Calu3 (cell line): Measurements from ENCODE around the gene IFITM10. TPM values are rescaled to one million over a fixed set of nuclear protein-coding genes. Genes with fewer than 3 reads are reported as not detected.

Source experiments
- BruUV-seq: library from RNA; stranded (reverse); fragments of 400-500 nt; replicated peaks from 2 replicates; lab custom pipeline; 2021; lab: Mats Ljungman, UMichigan
- CTCF ChIA-PET: fragments of 300-600 bp; sonication (Branson Sonifier 250); formaldehyde crosslinking; loops from one replicate; lab custom pipeline; 2022; ENCODE audit warnings: antibody characterized with exemption; lab: Charles Lee
- DNase-seq: peaks from one replicate; pipeline ENCODE4 v3.0.0; 2022
- H3K27ac Mint-ChIP-seq: one replicate; pipeline ENCODE4 v1.8.0; 2022; ENCODE audit warnings: mixed read lengths; ENCODE audit not compliant: unreplicated experiment
- H3K27me3 Mint-ChIP-seq: one replicate; pipeline ENCODE4 v1.8.0; 2022; ENCODE audit warnings: mixed read lengths; ENCODE audit not compliant: unreplicated experiment
- H3K36me3 Mint-ChIP-seq: one replicate; pipeline ENCODE4 v1.8.0; 2022; ENCODE audit warnings: mild to moderate bottlenecking, moderate library complexity, mixed read lengths; ENCODE audit not compliant: insufficient read depth, unreplicated experiment
- H3K4me1 Mint-ChIP-seq: one replicate; pipeline ENCODE4 v1.8.0; 2022; ENCODE audit warnings: mild to moderate bottlenecking, low read depth, mixed read lengths; ENCODE audit not compliant: unreplicated experiment
- H3K4me3 Mint-ChIP-seq: one replicate; pipeline ENCODE4 v1.8.0; 2022; ENCODE audit warnings: mild to moderate bottlenecking, low read depth, moderate library complexity, mixed read lengths; ENCODE audit not compliant: unreplicated experiment
- H3K9me3 Mint-ChIP-seq: one replicate; pipeline ENCODE4 v1.8.0; 2022; ENCODE audit warnings: low read depth, mixed read lengths; ENCODE audit not compliant: unreplicated experiment
- intact Hi-C: fragments of 100-400 bp; cut with micrococcal nuclease; formaldehyde crosslinking; loops from one replicate; pipeline ENCODE4 v1.10.0; 2022; ENCODE audit not compliant: unreplicated experiment
- total RNA-seq: library from RNA; stranded (reverse); gene quantifications from 2 replicates; pipeline ENCODE4 v1.2.3, GENCODE V29; 2022
- TF ChIP-seq, protein P1 (sequence below): fragments of 200-600 bp; IDR thresholded peaks from one replicate; pipeline ENCODE4 v1.8.0; 2022; ENCODE audit warnings: antibody characterized with exemption; ENCODE audit not compliant: unreplicated experiment

IFITM10 gene
- total RNA-seq, 1 experiment from 2014 or later, result 3.3 TPM

DNA sequence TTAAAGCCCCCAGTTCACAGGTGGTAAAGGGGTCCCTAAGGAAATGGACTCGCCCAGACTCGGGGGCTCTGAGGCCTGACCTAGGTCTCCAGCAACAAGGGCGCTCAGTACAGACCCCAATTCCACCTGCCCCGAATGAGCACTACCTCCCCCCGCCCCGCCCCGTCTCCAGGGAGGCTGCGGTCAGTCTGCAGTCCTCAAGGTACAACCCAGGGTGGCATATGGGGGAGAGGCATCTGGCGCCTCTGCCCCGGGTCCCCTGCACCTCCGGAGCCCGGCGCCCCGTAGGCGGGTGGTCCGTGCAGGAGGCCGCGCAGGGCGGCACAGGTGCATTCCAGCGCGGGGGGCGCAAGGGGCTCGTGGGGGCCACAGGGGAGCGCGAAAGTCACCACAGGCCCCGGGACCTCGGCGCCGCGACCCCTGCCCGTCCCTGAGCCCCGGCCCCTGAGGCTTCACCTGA lies 13.0 kb upstream of the IFITM10 start:
- CTCF ChIA-PET, result interaction anchor here (1.7 kb wide), 1 partner anchor 71 kb away, joined by 8 read pairs; the partner anchor contains the start of gene SYT8
- TSS peak; percentile 84 for BruUV-seq
- TF ChIP-seq, protein P1, sequence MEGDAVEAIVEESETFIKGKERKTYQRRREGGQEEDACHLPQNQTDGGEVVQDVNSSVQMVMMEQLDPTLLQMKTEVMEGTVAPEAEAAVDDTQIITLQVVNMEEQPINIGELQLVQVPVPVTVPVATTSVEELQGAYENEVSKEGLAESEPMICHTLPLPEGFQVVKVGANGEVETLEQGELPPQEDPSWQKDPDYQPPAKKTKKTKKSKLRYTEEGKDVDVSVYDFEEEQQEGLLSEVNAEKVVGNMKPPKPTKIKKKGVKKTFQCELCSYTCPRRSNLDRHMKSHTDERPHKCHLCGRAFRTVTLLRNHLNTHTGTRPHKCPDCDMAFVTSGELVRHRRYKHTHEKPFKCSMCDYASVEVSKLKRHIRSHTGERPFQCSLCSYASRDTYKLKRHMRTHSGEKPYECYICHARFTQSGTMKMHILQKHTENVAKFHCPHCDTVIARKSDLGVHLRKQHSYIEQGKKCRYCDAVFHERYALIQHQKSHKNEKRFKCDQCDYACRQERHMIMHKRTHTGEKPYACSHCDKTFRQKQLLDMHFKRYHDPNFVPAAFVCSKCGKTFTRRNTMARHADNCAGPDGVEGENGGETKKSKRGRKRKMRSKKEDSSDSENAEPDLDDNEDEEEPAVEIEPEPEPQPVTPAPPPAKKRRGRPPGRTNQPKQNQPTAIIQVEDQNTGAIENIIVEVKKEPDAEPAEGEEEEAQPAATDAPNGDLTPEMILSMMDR, result no peak
- Mint-ChIP-seq H3K9me3 (no peaks in the 10 kb centered on the region), H3K36me3 (peaks cover 51% of the 10 kb centered on the region), H3K27me3 (no peaks in the 10 kb centered on the region), H3K4me3 (peak overlapping the region; percentile 74), H3K27ac (no peak overlapping the region), H3K4me1 (peaks cover 18% of the 10 kb centered on the region)
- intact Hi-C loops, result loop anchor here (5.0 kb wide), 1 partner anchor 69 kb away; the partner anchor contains the start of gene SYT8
- no peak for DNase-seq

- intact Hi-C loops, result loop anchor here (5.0 kb wide), 1 partner anchor 70 kb away; the partner anchor contains the start of gene SYT8
- CTCF ChIA-PET, result interaction anchor here (0.6 to 1.7 kb wide), 12 partner anchors 9 to 120 kb away, joined by 3 to 8 read pairs (median 4); partner anchors contain the start of gene SYT8
- H3K36me3 Mint-ChIP-seq, result peaks cover 49% of the 10 kb centered on the region
- TF ChIP-seq, protein P1, result no peak
- peak overlapping the region; percentile 88 for H3K27ac Mint-ChIP-seq
- no peaks in the 10 kb centered on the region for H3K9me3 Mint-ChIP-seq
- peaks cover 18% of the 10 kb centered on the region for H3K4me1 Mint-ChIP-seq
- TSS peak; percentile 91 for BruUV-seq
- peak overlapping the region; percentile 74 for H3K4me3 Mint-ChIP-seq
- no peaks in the 10 kb centered on the region for H3K27me3 Mint-ChIP-seq
- DNase-seq, result peak; percentile 87
Observed at GRCh38 chr11:1762537-1763302, 12.3 kb upstream of the IFITM10 start.

DNA sequence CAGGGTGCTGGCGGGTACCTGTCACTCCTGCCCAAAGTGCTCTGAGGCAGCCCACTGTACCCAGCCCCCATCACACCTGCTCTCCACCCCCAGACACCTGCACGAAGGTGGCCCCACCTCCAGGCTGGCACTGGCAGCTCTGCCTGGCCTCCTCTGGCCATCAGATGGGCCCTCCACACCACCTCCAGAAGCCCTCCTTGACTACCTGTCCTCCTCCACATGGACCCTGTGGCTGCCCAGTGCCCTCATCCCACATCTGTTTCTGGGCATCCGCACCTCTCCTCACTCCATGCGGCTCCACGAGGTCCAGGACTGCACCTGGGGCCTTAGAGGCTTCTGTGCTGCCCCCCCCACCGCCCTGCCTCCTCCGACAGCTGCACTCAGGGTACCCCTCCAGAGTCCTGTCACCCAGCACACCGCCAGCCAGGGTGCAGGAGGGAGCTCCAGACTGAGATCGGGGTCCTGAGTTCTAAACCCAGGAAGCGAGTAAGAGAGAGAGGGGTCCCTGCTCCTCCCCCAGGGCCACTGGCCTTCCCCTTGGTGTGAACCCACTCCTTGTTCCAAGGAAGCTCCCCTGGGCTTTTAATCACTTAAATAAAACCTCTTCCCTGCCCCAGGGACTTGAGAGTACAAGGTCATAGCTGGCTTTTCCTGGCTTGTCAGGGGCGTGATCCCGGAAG lies 11.6 kb upstream of the IFITM10 start:
- Mint-ChIP-seq H3K36me3 (peaks cover 57% of the 10 kb centered on the region), H3K4me1 (peaks cover 18% of the 10 kb centered on the region), H3K4me3 (peak overlapping the region; percentile 74), H3K9me3 (no peaks in the 10 kb centered on the region), H3K27me3 (no peaks in the 10 kb centered on the region), H3K27ac (peak overlapping the region; percentile 88)
- TF ChIP-seq, protein P1, result no peak
- no peak for DNase-seq
- intact Hi-C loops, result loop anchor here (5.0 kb wide), 1 partner anchor 70 kb away; the partner anchor contains the start of gene SYT8
- CTCF ChIA-PET, result interaction anchor here (0.6 to 1.3 kb wide), 11 partner anchors 10 to 120 kb away, joined by 3 to 6 read pairs (median 3); no protein-coding TSS in a partner anchor
- no TSS peak for BruUV-seq
